GM19452 (cell line): Measurements from ENCODE around the gene ZNF423.

ENCODE experiments used
- ATAC-seq: cut with Tn5 transposase; IDR thresholded peaks from one replicate; pipeline ENCODE4 v1.9.1; 2021; ENCODE audit not compliant: unreplicated experiment

Gene ZNF423

GRCh38 chr16:49674990-49675389, 180.9 kb downstream of the ZNF423 start:
- no peak for ATAC-seq

DNA sequence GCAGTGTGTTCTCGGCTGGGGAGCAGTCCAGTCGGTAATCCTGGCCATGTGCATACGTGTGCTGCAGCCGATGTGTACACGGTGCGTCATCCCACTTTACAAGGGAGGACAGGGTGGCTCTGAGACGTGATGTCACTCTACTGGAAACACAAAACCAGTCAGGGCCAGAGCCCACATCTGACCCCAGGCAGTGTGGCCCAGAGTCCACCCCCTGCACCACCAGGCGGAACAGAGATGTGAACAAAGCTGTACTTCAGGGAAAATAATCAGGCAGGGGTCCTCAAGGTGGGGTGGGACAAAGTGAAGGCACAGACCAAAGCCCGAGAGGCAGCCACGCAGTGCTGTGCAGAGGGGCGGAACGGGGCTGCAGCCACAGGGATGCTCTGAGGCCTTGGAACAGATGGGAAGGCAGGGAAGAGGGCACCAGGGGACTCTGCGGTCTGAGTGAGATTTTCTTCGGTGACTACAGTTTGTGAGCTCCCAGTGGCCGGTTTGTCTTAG, 181.5 kb downstream of the ZNF423 start:
- ATAC-seq, result no peak

DNA sequence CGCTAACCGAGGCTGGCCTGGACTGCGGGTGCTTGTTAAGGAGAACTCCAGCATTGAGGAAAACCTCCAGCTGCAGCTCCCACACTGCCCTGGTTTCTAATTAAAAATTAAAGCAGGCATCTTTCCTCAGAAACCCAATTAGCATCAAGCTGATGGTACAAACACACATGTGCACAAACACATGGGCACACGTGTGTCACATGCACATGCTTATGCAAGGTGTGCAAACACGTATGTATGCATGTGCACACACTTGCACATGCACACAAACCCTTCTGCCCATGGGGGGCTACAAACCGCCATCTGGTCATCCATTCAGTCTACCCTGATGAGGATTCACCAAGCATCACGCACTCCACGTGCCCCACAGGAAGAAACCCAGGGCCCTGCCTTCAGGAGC, 182.5 kb downstream of the ZNF423 start:
- ATAC-seq, result no peak

DNA sequence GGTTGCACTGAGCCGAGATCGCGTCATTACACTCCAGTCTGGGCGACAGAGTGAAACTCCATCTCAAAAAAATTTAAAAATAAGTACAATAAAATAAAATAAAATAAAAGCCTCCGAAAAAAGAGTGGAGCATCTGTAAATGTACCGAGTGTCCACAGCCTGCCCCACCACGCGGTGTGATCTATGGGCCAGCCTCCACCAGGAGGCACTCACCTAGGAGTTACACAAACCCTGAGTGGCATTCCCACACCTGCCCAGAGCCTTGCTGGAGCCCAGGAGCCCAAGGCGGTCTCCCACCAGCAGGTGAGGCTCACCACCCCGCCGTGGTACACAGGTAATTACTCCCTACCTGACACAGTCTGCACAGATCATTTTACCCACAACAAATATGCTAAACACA, 183.2 kb downstream of the ZNF423 start:
- no peak for ATAC-seq

- ATAC-seq, result no peak
These were observed 184.6 kb downstream of the ZNF423 start for GRCh38 chr16:49671333-49671732.

- no peak for ATAC-seq
These were observed 185.3 kb downstream of the ZNF423 start for GRCh38 chr16:49670627-49671026.

- ATAC-seq, result no peak
These were observed 190.3 kb downstream of the ZNF423 start for GRCh38 chr16:49665482-49666230.

DNA sequence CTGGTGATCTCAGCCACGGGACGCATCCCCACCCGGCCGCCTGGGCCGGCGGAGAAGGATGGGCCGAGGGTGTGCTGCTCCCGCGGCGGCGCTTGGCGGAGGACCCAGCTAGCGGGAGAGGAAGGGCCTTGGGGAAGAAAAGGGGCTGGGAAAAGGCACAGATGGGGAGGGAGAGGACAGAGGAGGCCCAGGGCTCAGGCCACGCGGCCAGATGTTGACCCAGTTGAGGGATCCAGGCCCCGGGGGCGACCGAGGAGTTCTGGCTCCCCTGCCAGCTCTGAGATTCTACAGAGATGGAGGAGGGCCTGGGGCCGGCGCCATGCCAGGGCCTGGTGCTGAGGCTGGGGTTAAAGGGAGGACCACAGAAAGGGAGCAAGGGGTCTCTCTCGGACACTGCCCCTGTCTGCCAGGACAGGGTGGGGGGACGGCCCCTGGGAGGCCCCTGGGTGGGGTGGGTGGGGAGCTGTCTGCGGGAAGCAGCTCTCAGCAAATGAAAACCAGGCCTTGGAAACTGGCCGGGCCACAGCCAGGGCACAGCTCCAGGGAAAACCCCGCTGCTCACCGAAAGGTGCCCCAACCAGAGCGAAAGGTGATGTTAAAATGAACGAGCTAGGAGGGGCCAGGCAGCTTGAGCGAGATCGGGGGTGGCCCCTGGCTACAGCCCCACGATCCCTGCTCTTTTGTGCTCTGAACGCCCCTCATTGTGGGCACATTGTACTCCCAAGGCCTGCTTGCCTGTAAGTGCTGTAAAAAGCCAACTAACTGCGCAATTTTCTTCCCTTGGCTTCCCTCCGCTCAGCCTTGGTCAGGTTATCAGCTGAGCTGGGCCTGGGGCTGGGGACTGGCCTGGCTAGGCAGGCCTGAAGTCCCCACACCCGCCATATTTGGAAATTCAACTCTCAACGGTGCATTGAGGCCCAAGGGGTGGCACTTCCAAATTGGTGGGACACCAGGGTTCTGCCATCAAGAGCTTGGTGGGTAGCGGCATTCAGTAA, 191.4 kb downstream of the ZNF423 start:
- ATAC-seq, result no peak

DNA sequence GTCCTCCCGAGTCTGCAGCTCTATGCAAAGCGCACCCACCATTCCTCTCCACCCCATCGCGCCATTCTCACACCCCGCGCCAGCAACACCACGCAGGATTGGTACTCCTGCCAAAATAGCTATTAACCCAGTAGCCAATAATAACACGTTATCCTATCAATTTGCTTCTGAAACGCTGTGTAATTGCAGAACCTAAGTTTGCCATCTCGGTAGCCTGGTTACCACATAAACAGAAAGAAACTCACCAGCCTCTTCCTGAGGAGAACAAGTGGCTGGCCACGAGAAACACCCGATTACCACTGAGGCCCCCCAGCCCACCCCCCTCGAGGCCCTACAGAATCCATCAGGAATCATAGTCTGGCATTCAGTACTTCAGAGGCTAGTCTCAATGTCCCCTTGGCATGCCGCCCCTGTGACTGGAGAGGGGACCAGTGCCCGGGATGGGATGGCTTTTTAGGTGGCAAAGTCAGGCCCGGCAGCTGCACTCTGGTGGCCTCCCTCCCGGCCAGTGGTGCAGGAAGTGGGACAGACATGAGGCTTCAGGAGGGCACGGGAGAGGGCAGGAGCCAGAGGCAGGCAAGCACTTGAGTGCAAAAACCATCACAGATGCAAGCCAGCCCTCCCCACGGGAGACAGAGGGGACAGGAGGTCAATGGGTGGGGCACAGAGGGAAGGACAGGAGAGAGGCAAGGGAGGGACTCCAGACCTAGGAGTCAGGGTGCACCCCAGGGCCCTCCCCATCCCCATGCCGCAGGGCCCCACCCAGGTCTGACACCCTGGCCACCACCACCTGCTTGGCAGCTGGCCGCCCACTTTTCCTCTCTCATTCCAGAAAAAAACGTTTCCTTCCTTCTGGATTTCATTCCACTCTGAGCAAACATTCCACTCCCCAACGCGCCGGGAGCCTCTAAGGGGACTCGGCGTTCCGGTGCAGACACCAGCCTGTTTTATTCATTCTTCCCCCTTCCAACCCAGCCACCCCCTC, 192.5 kb downstream of the ZNF423 start:
- no peak for ATAC-seq

- no peak for ATAC-seq
These were observed 193.3 kb downstream of the ZNF423 start for GRCh38 chr16:49662569-49662968.

GRCh38 chr16:49661465-49662187, 194.3 kb downstream of the ZNF423 start:
- ATAC-seq, result no peak

- no peak for ATAC-seq
These were observed 195.3 kb downstream of the ZNF423 start for GRCh38 chr16:49660626-49661025.

DNA sequence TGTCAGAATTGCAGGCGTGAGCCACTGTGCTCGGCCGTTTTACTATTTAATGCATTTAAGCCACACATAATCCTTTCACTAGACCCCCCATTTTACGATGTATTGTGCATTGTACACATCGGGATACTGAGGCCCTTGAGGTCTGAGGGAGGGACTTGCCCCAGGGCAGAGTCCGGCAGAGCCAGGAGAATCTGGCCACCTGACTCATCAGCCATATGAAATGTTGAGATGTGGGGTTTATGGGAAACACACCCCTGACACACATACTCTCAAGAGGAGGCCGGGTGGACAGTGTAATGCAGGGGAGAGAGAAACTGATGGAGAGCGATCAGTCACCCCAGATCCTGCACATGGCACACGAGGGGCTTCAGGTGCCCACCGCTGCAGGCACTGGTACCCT, 196.6 kb downstream of the ZNF423 start:
- no peak for ATAC-seq

GRCh38 chr16:49658531-49658930, 197.4 kb downstream of the ZNF423 start:
- ATAC-seq, result no peak

DNA sequence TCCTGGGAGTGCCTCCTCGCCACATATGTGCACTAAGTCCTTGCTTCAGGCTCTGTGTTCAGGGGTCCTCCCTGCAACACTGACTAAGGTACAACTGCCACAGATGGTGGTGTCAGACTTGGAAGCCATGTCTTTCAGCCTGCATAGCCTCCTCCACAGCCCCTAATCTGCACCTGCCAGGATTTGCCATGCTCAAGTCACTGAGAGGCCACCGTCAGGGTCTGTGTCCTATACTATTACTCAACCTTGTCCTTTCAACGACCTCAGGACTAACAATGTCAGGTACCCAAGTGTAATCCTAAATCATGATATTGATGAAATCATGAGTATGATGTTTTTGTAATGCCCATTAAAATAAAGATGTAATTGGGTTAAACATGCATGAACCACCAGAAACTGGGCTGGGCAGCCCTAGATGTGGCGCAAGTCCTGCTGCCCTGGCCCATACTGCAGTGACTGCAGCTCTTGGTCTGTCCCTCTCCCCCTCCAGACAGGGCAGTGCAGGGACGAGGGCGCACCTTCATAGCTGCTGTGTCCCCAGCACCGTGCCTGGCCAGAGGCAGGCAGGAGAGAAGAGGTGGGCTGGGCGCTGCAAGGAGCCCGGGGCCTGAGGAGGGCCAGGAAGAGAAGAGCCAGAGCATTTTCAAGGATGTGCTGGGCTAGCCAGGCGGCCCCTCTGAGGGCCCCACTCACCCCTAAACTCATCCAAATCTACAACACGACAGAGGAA, 198.0 kb downstream of the ZNF423 start:
- no peak for ATAC-seq

DNA sequence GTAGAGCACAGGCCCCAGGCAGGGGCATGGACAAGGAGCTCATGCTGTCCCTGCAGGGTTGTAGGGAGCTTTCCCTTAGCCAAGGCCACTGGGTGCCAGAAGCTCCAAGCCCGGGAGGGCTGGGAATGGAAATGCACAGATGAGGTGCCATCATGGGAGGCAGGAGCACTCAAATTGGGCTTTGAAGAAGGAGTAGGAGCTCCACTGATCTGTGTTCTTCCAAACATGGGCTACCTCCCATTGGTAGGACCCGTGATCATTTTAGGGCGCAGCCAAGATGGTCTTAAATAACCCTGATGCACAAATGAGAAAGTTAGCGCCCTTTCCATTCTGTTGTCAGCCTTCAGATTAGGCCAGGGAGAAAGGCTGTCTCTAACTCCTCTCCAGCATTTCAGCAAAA, 201.5 kb downstream of the ZNF423 start:
- ATAC-seq, result no peak

DNA sequence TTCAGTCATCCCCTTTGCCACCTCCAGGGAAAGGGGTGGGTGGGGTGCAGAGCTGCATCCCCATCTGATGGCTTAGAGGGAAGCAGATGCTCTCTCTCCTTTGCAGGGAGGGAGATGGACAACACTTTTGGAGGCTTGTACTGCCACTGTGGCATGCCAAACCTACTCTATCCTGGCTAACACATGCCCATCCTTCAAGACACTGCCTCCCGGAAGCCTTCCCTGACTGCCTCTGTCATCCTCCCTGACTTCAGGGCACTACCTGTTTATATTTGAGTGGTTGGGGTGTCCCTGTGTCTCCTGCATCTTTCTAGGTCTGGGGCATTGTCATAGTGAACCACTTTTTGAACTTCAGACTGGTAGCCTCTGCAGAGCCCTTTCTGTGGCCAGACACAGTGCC, 202.3 kb downstream of the ZNF423 start:
- ATAC-seq, result no peak

- no peak for ATAC-seq
These were observed 202.7 kb downstream of the ZNF423 start for GRCh38 chr16:49653173-49653570.

GRCh38 chr16:49652456-49653172, 203.3 kb downstream of the ZNF423 start:
- ATAC-seq, result no peak
